Sigmoid colon (tissue), 7 donors: Measurements from ENCODE around the gene AP2S1. TPM values are rescaled to one million over a fixed set of nuclear protein-coding genes. Genes with fewer than 3 reads are reported as not detected.

Source experiments
- DNase-seq: peaks from one replicate; pipeline ENCODE4 v3.0.0-alpha.2; 2019
- H3K27ac ChIP-seq, 4 donors: fragments of 200-600 bp; sonication (generic); one replicate each; pipeline ENCODE4 v1.5.1; 2016 to 2019; ENCODE audit warnings: mild to moderate bottlenecking in 1 of 4
- H3K27me3 ChIP-seq, 3 donors: fragments of 200-600 bp; sonication (generic); one replicate each; pipeline ENCODE4 v1.5.1; 2019; ENCODE audit warnings: mild to moderate bottlenecking in 1 of 3
- H3K36me3 ChIP-seq, 4 donors: fragments of 200-600 bp; sonication (generic); one replicate each; pipeline ENCODE4 v1.5.1; 2016 to 2019
- H3K4me1 ChIP-seq, 4 donors: fragments of 200-600 bp; sonication (generic); one replicate each; pipeline ENCODE4 v1.5.1; 2017 to 2019
- H3K4me3 ChIP-seq, 4 donors: fragments of 200-600 bp; sonication (generic); one replicate each; pipeline ENCODE4 v1.5.1; 2017 to 2019; ENCODE audit warnings: mild to moderate bottlenecking in 2 of 4, moderate library complexity in 1 of 4
- H3K9me3 ChIP-seq, 4 donors: fragments of 200-600 bp in 3 of 4; sonication (generic) in 3 of 4; one replicate each; pipeline versions ENCODE4 v1.5.1 to v1.6.1; 2013 to 2019
- EP300 ChIP-seq, 4 donors: sonication (generic); formaldehyde crosslinking; IDR thresholded peaks; one replicate each; pipeline ENCODE4 v1.6.1; 2017; ENCODE audit warnings: antibody characterized with exemption in 4 of 4
- POLR2A ChIP-seq, 2 donors: fragments of 450-650 bp; IDR thresholded peaks; one replicate each; pipeline ENCODE4 v1.6.1; 2016; ENCODE audit warnings: antibody characterized with exemption in 2 of 2, mild to moderate bottlenecking in 2 of 2, moderate library complexity in 2 of 2
- POLR2AphosphoS5 ChIP-seq, 4 donors: sonication (generic); formaldehyde crosslinking; IDR thresholded peaks; one replicate each; pipeline ENCODE4 v1.6.1; 2017; ENCODE audit warnings: antibody characterized with exemption in 4 of 4
- WGBS, 2 donors: extraction: QIAGEN DNeasy Blood & Tissue Kit; methylation state at CpG; one replicate each; pipeline ENCODE4 v1.1.7; 2013; 5-methylcytosine and 5-hydroxymethylcytosine counted together
- intact Hi-C: fragments of 100-400 bp; cut with DNase I; formaldehyde crosslinking; loops from one replicate; pipeline ENCODE4 v1.15.1; 2023
- polyA plus RNA-seq, 3 donors: library from polyadenylated mRNA; stranded (reverse); fragments of 200-250 nt; gene quantifications; one replicate each; pipeline ENCODE4 v1.2.3, GENCODE V29; 2013
- total RNA-seq, 4 donors: library from RNA; depleted of rRNA; stranded (reverse); fragments of >200 nt; gene quantifications; one replicate each; pipeline ENCODE4 v1.1.0, GENCODE V29; 2016
- TF ChIP-seq, protein P1 (sequence below), 4 experiments: fragments of 450-650 bp in 3 of 4; fragments of 200-600 bp in 1 of 4; IDR thresholded peaks; one replicate each; pipeline ENCODE4 v1.5.1; 2016 to 2019; ENCODE audit warnings: antibody characterized with exemption in 4 of 4, mild to moderate bottlenecking in 3 of 4, moderate library complexity in 2 of 4
- donor health status: healthy with polysubstance abuse.
- donor health status: Bipolar disorder and iron deficiency.
- donor health status: healthy.

Gene AP2S1
- total and polyA plus RNA-seq, 7 donors: 52.4 to 167 (median 84.3) TPM

DNA sequence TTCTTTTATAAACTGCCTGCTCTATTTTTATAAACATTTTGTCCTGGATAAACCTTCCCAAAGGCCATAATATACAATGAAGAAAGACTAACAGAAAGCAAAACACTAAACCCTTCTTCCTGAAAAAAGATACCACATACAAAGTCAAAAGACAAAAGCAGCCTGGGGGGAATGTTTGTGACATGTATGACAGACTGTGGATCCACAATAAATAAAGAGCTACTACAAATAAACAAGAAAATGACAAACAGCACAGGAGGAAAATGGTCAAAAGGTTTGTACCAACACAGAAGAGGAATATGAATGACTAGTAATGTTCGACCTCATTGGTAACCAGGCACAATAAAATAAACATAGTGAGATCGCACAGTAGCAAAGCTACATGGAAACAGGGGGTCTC lies 19.8 kb downstream of the AP2S1 start:
- peak overlapping the region in 1 of 4 donors; percentile 16 for H3K27ac ChIP-seq
- 93 to 96% methylated on average over 2 of the region's 2 CpGs for WGBS, 2 donors
- TF ChIP-seq, protein P1, sequence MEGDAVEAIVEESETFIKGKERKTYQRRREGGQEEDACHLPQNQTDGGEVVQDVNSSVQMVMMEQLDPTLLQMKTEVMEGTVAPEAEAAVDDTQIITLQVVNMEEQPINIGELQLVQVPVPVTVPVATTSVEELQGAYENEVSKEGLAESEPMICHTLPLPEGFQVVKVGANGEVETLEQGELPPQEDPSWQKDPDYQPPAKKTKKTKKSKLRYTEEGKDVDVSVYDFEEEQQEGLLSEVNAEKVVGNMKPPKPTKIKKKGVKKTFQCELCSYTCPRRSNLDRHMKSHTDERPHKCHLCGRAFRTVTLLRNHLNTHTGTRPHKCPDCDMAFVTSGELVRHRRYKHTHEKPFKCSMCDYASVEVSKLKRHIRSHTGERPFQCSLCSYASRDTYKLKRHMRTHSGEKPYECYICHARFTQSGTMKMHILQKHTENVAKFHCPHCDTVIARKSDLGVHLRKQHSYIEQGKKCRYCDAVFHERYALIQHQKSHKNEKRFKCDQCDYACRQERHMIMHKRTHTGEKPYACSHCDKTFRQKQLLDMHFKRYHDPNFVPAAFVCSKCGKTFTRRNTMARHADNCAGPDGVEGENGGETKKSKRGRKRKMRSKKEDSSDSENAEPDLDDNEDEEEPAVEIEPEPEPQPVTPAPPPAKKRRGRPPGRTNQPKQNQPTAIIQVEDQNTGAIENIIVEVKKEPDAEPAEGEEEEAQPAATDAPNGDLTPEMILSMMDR (IDR thresholded peaks at IDR 0.05): no peak
- no peak for TF ChIP-seq POLR2A (IDR thresholded peaks at IDR 0.05)
- no peak for TF ChIP-seq POLR2AphosphoS5 (IDR thresholded peaks at IDR 0.05)
- no peak for TF ChIP-seq EP300 (IDR thresholded peaks at IDR 0.05)
- no peak overlapping the region for H3K4me3 ChIP-seq
- no peaks in the 10 kb centered on the region for H3K36me3 ChIP-seq
- H3K27me3 ChIP-seq: no peaks in the 10 kb centered on the region
- H3K9me3 ChIP-seq: no peaks in the 10 kb centered on the region
- H3K4me1 ChIP-seq: peaks cover 0 to 6% (median 0%) of the 10 kb centered on the region in 4 donors
- DNase-seq: no peak
- intact Hi-C loops: loop anchor here (10.0 kb wide), 1 partner anchor 46 kb away; the partner anchor contains the start of gene SLC1A5

DNA sequence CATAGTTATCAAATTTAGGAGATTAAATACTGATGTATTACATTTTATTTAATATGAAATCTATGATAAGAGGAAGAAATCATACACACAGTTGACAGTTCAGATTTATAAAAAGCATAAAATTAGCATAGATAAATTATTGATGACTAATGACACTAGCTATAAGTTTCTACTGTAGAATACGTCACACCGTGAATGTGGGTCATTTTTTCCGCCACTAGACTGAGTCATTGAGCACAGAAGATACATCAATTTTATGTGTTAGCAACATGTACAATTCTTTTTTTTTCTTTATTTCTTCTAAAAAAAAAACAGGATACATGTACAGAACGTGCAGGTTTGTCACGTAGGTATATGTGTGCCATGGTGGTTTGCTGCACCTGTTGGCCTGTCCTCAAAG lies 22.2 kb downstream of the AP2S1 start:
- TF ChIP-seq POLR2AphosphoS5 (IDR thresholded peaks at IDR 0.05): no peak
- no peak for TF ChIP-seq EP300 (IDR thresholded peaks at IDR 0.05)
- TF ChIP-seq POLR2A (IDR thresholded peaks at IDR 0.05): no peak
- TF ChIP-seq, protein P1 (IDR thresholded peaks at IDR 0.05): no peak
- no peak for DNase-seq
- 70 to 78% methylated on average over 5 of the region's 5 CpGs for WGBS, 2 donors
- Histone ChIP-seq H3K4me1 (no peaks in the 10 kb centered on the region), H3K4me3 (no peak overlapping the region), H3K9me3 (no peaks in the 10 kb centered on the region), H3K27me3 (no peaks in the 10 kb centered on the region), H3K27ac (no peak overlapping the region), H3K36me3 (no peaks in the 10 kb centered on the region)
- intact Hi-C loops: no loop called here

DNA sequence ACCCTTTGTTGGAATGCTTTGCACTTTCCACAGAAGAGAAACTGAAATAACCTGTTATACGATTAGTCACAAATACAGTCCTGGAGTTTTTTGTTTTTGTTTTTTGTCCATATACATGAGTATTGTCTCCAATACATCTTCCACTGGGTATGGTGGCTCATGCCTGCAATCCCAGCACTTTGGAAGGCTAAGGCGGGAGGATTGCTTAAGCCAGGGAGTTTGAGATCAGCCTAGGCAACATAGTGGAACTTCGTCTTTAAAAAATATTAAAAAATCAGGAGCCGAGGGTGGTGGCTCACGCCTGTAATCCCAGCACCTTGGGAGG lies 25.0 kb downstream of the AP2S1 start:
- intact Hi-C loops: no loop called here
- Histone ChIP-seq H3K9me3 (no peaks in the 10 kb centered on the region), H3K36me3 (no peaks in the 10 kb centered on the region), H3K4me1 (no peaks in the 10 kb centered on the region), H3K27me3 (no peaks in the 10 kb centered on the region), H3K4me3 (no peak overlapping the region), H3K27ac (no peak overlapping the region)
- TF ChIP-seq POLR2AphosphoS5 (IDR thresholded peaks at IDR 0.05) (no peak), EP300 (IDR thresholded peaks at IDR 0.05) (no peak), POLR2A (IDR thresholded peaks at IDR 0.05) (no peak)
- TF ChIP-seq, protein P1 (IDR thresholded peaks at IDR 0.05): no peak
- WGBS, 2 donors: 82 to 90% methylated on average over 5 of the region's 5 CpGs
- no peak for DNase-seq

DNA sequence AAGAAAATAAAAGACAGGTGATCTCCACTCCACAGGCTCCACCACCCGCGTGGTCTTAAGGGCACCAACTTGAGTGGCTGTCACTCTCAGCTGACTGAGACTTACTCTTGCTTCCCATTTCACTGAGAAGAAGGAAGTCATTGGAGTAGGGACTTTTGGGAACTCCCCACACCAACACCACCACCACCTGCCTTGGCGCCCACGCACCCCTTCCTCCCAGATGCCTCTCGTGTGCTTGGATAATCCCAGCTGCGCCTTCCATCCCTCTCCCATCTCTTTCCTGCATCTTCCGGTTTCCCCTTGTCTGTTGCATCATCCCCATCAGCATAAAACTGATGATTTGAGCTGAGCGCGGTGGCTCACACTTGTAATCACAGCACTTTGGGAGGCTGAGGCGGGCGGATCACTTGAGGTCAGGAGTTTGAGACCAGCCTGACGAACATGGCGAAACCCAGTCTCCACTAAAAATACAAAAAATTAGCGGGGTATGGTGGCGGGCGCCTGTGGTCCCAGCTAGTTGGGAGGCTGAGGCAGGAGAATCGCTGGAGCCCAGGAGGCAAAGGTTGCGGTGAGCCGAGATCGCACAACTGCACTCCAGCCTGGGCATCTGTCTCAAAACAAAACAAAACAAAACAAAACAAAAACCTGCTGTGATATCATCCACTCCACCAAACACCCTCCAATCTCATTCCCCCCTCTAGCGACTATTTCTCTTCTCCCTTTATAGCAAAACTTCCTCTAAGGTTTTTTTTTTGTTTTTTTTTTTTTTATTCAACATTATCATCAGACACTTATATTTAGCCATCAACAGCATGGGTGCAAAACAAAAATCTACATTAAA lies 25.5 kb downstream of the AP2S1 start:
- Histone ChIP-seq H3K27me3 (no peaks in the 10 kb centered on the region), H3K4me3 (no peak overlapping the region), H3K4me1 (no peaks in the 10 kb centered on the region), H3K27ac (peak overlapping the region in 1 of 4 donors; percentile 34), H3K9me3 (no peaks in the 10 kb centered on the region), H3K36me3 (no peaks in the 10 kb centered on the region)
- TF ChIP-seq, protein P1 (IDR thresholded peaks at IDR 0.05): no peak
- TF ChIP-seq POLR2A (IDR thresholded peaks at IDR 0.05): no peak
- TF ChIP-seq POLR2AphosphoS5 (IDR thresholded peaks at IDR 0.05): no peak
- TF ChIP-seq EP300 (IDR thresholded peaks at IDR 0.05): no peak
- 83 to 86% methylated on average over 21 of the region's 21 CpGs for WGBS, 2 donors
- intact Hi-C loops: no loop called here
- no peak for DNase-seq
